Testis (tissue), 3 donors: ENCODE measurements around the gene CAPN1. TPM values are rescaled to one million over a fixed set of nuclear protein-coding genes. Genes with fewer than 3 reads are reported as not detected.

Source experiments
- DNase-seq: peaks from one replicate; pipeline ENCODE4 v3.0.0-alpha.2; 2019
- H3K27ac ChIP-seq, 2 donors: fragments of 200-600 bp; sonication (generic); one replicate each; pipeline ENCODE4 v1.5.1; 2019
- H3K27me3 ChIP-seq: fragments of 200-600 bp; sonication (generic); one replicate; pipeline ENCODE4 v1.5.1; 2019
- H3K36me3 ChIP-seq: fragments of 200-600 bp; sonication (generic); one replicate; pipeline ENCODE4 v1.5.1; 2017; ENCODE audit warnings: low read depth; ENCODE audit errors: missing control alignments
- H3K4me1 ChIP-seq: fragments of 200-600 bp; sonication (generic); one replicate; pipeline ENCODE4 v1.5.1; 2019
- H3K4me3 ChIP-seq, 2 donors: fragments of 200-600 bp; sonication (generic); one replicate each; pipeline ENCODE4 v1.5.1; 2017 to 2019
- H3K9me3 ChIP-seq: fragments of 200-600 bp; sonication (generic); one replicate; pipeline ENCODE4 v1.5.1; 2017
- CTCF ChIP-seq, 3 experiments: fragments of 450-650 bp in 2 of 3; fragments of 200-600 bp in 1 of 3; sonication (generic) in 1 of 3; IDR thresholded peaks; one replicate each; pipeline ENCODE4 v1.5.1; 2016 to 2019; ENCODE audit warnings: antibody characterized with exemption in 3 of 3, mild to moderate bottlenecking in 2 of 3, moderate library complexity in 1 of 3
- POLR2A ChIP-seq: fragments of 450-650 bp; IDR thresholded peaks from one replicate; pipeline ENCODE4 v1.6.1; 2017; ENCODE audit warnings: antibody characterized with exemption, mild to moderate bottlenecking, moderate library complexity
- WGBS, 2 donors: methylation state at CpG; one replicate each; pipeline ENCODE4 v1.1.5; 2018; 5-methylcytosine and 5-hydroxymethylcytosine counted together
- intact Hi-C: fragments of 100-400 bp; cut with DNase I; formaldehyde crosslinking; loops from one replicate; pipeline ENCODE4 v1.15.1; 2023; ENCODE audit warnings: low total_unique reads
- polyA plus RNA-seq: library from polyadenylated mRNA; stranded (reverse); fragments of 350-450 nt; fragmentation: Illumina TruSeq; extraction: RNeasy Lipid Tissue Mini Kit (QIAGEN cat#74804); gene quantifications from one replicate; pipeline ENCODE4 v1.2.3, GENCODE V29; 2014; ENCODE audit warnings: low read depth, low replicate concordance; ENCODE audit not compliant: insufficient read depth
- total RNA-seq, 2 donors: library from RNA; depleted of rRNA; stranded (reverse); fragments of >200 nt; gene quantifications; one replicate each; pipeline ENCODE4 v1.2.3, GENCODE V29; 2016

CAPN1 gene
- total and polyA plus RNA-seq, 3 donors from 2014 or later = 27.3 to 85.3 (median 36.2) TPM

- Histone ChIP-seq H3K4me3 (no peak overlapping the region), H3K27me3 (no peaks in the 10 kb centered on the region), H3K4me1 (no peaks in the 10 kb centered on the region), H3K36me3 (no peaks in the 10 kb centered on the region), H3K9me3 (no peaks in the 10 kb centered on the region), H3K27ac (no peak overlapping the region)
- WGBS, 2 donors = 92 to 94% methylated on average over 24 of the region's 24 CpGs
- intact Hi-C loops = no loop called here
- TF ChIP-seq CTCF (IDR thresholded peaks at IDR 0.05) (no peak), POLR2A (no peak)
- no peak for DNase-seq
Observed at GRCh38 chr11:65215441-65216076, 33.8 kb downstream of the CAPN1 start.

- H3K27ac ChIP-seq = no peak overlapping the region
- no peaks in the 10 kb centered on the region for H3K9me3 ChIP-seq
- DNase-seq = no peak
- TF ChIP-seq POLR2A = no peak
- no peak for TF ChIP-seq CTCF (IDR thresholded peaks at IDR 0.05)
- no peaks in the 10 kb centered on the region for H3K27me3 ChIP-seq
- no peak overlapping the region for H3K4me3 ChIP-seq
- intact Hi-C loops = no loop called here
- WGBS, 2 donors = 85 to 89% methylated on average over 5 to 6 of the region's 6 CpGs
- no peaks in the 10 kb centered on the region for H3K4me1 ChIP-seq
- H3K36me3 ChIP-seq = no peaks in the 10 kb centered on the region
Observed at GRCh38 chr11:65216830-65217229, 35.1 kb downstream of the CAPN1 start.

- no peak for TF ChIP-seq POLR2A
- TF ChIP-seq CTCF (IDR thresholded peaks at IDR 0.05) = no peak
- Histone ChIP-seq H3K4me1 (no peaks in the 10 kb centered on the region), H3K9me3 (no peaks in the 10 kb centered on the region), H3K27ac (no peak overlapping the region), H3K36me3 (no peaks in the 10 kb centered on the region), H3K27me3 (no peaks in the 10 kb centered on the region), H3K4me3 (no peak overlapping the region)
- 89 to 94% methylated on average over 14 to 19 of the region's 19 CpGs for WGBS, 2 donors
- no peak for DNase-seq
- intact Hi-C loops = no loop called here
Observed at GRCh38 chr11:65217441-65218423, 36.0 kb downstream of the CAPN1 start.

GRCh38 chr11:65218446-65218845, 36.7 kb downstream of the CAPN1 start:
- Histone ChIP-seq H3K27ac (no peak overlapping the region), H3K4me3 (no peak overlapping the region), H3K4me1 (no peaks in the 10 kb centered on the region), H3K27me3 (no peaks in the 10 kb centered on the region), H3K9me3 (no peaks in the 10 kb centered on the region), H3K36me3 (no peaks in the 10 kb centered on the region)
- TF ChIP-seq CTCF (IDR thresholded peaks at IDR 0.05) (no peak), POLR2A (no peak)
- intact Hi-C loops = no loop called here
- DNase-seq = no peak
- WGBS, 2 donors = 93 to 95% methylated on average over 9 of the region's 9 CpGs
